CD4-positive, alpha-beta memory T cell (primary cell): ENCODE measurements around the gene MERTK. TPM values are rescaled to one million over a fixed set of nuclear protein-coding genes. Genes with fewer than 3 reads are reported as not detected.

ENCODE experiments used
- CTCF ChIA-PET: fragments of 350-600 bp; sonication (Branson Sonifier 250); formaldehyde crosslinking; loops from one replicate; lab custom pipeline; 2021; ENCODE audit warnings: inconsistent platforms; ENCODE audit not compliant: partially characterized antibody; lab: Charles Lee
- POLR2A ChIA-PET: fragments of 350-600 bp; sonication (Branson Sonifier 250); formaldehyde crosslinking; loops from one replicate; lab custom pipeline; 2021; ENCODE audit not compliant: partially characterized antibody; lab: Charles Lee
- DNase-seq, 5 donors: peaks; one replicate each; pipeline versions ENCODE4 v3.0.0 to v3.0.0-alpha.2; 2020 to 2022; ENCODE audit warnings: mixed read lengths in 1 of 5
- H3K27ac ChIP-seq: one replicate; pipeline ENCODE4 v1.7.0; 2013; ENCODE audit warnings: low read depth, low read length
- H3K27me3 ChIP-seq: 2 replicates; pipeline ENCODE4 v1.7.0; 2013; ENCODE audit warnings: mild to moderate bottlenecking, low read length, moderate library complexity; ENCODE audit not compliant: insufficient read depth
- H3K36me3 ChIP-seq: 2 replicates; pipeline ENCODE4 v1.7.0; 2013; ENCODE audit warnings: mild to moderate bottlenecking, low read length, moderate library complexity; ENCODE audit not compliant: insufficient read depth
- H3K4me1 ChIP-seq: 2 replicates; pipeline ENCODE4 v1.7.0; 2013; ENCODE audit warnings: mild to moderate bottlenecking, low read length, moderate library complexity; ENCODE audit not compliant: insufficient read depth
- H3K4me3 ChIP-seq, 2 donors: one replicate each; pipeline ENCODE4 v1.7.0; 2013; ENCODE audit warnings: low read length in 2 of 2, mild to moderate bottlenecking in 1 of 2
- H3K9me3 ChIP-seq, 2 donors: one replicate each; pipeline ENCODE4 v1.7.0; 2013; ENCODE audit warnings: low read length in 2 of 2, control low read depth in 1 of 2; ENCODE audit not compliant: control insufficient read depth in 1 of 2
- H3K27ac Mint-ChIP-seq, 7 donors: one replicate each; pipeline ENCODE4 v1.8.0; 2020 to 2021; ENCODE audit warnings: mixed read lengths in 7 of 7, mild to moderate bottlenecking in 6 of 7, inconsistent platforms in 3 of 7, moderate library complexity in 3 of 7
- H3K27me3 Mint-ChIP-seq, 2 donors: one replicate each; pipeline ENCODE4 v1.8.0; 2020 to 2021; ENCODE audit warnings: mixed read lengths in 2 of 2
- H3K36me3 Mint-ChIP-seq, 2 donors: one replicate each; pipeline ENCODE4 v1.8.0; 2020 to 2021; ENCODE audit warnings: mixed read lengths in 2 of 2, inconsistent platforms in 1 of 2, mild to moderate bottlenecking in 1 of 2
- H3K4me1 Mint-ChIP-seq, 4 donors: one replicate each; pipeline ENCODE4 v1.8.0; 2020 to 2021; ENCODE audit warnings: mixed read lengths in 4 of 4, mild to moderate bottlenecking in 1 of 4
- H3K4me3 Mint-ChIP-seq, 8 donors: one replicate each; pipeline ENCODE4 v1.8.0; 2020 to 2021; ENCODE audit warnings: mixed read lengths in 8 of 8, mild to moderate bottlenecking in 7 of 8, moderate library complexity in 6 of 8, inconsistent platforms in 3 of 8
- H3K9me3 Mint-ChIP-seq, 8 donors: one replicate each; pipeline ENCODE4 v1.8.0; 2020 to 2021; ENCODE audit warnings: mixed read lengths in 8 of 8, mild to moderate bottlenecking in 5 of 8, inconsistent platforms in 3 of 8, moderate library complexity in 1 of 8
- intact Hi-C: fragments of 100-400 bp; cut with micrococcal nuclease; formaldehyde crosslinking; loops from one replicate; pipeline ENCODE4 v1.15.1; 2023
- polyA plus RNA-seq, 2 donors: library from polyadenylated mRNA; unstranded; fragments of 300-500 nt; fragmentation: Illumina TruSeq; gene quantifications; one replicate each; pipeline ENCODE4 v1.2.3, GENCODE V29; 2021
- total RNA-seq, 2 experiments: library from RNA; stranded (reverse); gene quantifications; one replicate each; pipeline ENCODE4 v1.2.3, GENCODE V29; 2021

Gene MERTK
- total and polyA plus RNA-seq, 4 experiments from 2014 or later = 0.09 to 0.67 (median 0.45) TPM

DNA sequence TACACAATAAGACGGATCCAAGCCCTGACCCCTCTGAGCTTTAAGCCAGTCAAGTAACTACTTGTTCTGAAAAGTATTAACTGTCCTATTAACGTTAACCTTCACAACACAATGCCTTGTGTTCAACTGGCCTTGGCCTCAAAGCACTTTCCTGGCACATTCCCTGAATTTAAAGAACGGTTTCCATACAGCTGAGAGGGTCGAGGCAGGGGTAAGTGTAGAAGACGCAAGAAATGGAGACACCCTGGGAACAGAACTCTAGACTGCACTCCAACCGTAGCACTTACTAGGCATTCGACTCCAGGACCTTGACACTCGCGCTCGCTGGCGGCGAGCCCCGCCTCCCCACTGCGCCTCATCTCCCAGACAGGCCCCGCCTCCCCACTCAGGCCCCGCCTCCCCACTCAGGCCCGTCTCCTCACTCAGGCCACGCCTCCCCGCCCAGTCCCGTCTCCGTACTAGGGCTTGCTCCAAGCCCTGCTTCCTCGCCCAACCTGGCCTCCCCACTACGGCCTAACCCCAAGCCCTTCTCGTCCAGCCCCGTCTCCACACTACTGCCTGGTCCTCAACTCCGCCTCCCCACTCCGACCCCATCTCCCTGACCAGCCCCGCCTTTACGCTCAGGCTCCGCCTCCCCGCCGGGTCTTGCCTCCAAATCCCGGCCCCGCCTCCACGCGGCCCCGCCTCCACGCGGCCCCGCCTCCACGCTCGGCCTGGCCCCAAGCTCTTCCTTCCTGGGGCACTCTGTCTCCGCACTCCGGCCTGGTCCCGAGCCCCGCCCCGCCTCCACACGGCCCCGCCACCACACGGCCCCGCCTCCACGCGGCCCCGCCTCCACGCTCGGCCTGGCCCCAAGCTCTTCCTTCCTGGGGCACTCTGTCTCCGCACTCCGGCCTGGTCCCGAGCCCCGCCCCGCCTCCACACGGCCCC is 155.8 kb downstream of the MERTK start:
- H3K27ac Mint-ChIP-seq = peak overlapping the region; percentile 80 to 100 (median 99)

DNA sequence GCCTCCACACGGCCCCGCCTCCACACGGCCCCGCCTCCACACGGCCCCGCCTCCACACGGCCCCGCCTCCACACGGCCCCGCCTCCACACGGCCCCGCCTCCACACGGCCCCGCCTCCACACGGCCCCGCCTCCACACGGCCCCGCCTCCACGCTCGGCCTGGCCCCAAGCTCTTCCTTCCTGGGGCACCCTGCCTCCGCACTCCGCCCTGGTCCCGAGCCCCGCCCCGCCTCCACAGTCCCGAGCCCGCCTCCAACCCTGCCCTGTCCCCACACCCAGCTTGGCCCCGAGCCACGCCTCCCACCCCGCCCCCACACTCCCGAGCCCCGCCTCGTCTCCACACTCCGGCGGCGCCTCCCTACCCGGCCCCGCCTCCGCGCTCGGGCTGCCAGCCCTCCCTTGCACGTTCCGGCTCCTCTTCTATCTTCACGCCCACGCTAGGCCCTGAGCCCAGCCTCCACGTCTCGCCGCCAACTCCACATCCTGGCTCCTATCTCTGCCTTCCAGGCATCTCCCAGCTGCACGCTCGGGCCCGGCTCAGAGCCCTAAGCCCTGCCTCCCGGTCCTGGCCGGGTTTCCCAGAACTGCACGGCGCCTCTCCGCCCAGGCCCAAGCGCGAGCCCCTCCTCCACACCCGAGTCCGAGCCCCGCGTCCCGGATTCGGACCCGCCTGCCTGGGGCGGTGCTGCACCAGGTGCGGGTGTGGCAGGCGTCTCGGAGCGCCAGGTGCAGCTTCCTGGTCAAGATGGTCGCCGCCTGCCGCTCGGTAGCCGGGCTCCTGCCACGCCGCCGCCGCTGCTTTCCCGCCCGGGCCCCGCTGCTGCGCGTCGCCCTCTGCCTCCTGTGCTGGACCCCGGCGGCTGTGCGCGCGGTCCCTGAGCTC is 156.7 kb downstream of the MERTK start, which contains the start of gene TMEM87B:
Gene TMEM87B (plus strand): TSS at position 423 of the 883 bp plus-strand sequence. CDS start 323 bp downstream, at position 746.
- Mint-ChIP-seq H3K4me3 (peak within 1 kb of the TSS; percentile 94 to 99 (median 96)), H3K36me3 (peaks cover 13 to 22% of the 10 kb centered on the region in 2 donors), H3K27ac (peak within 1 kb of the TSS; percentile 80 to 100 (median 99)), H3K9me3 (no peaks in the 10 kb centered on the region), H3K4me1 (peaks cover 36 to 51% (median 43%) of the 10 kb centered on the region in 4 donors), H3K27me3 (no peaks in the 10 kb centered on the region)
- H3K27me3 ChIP-seq = no peaks in the 10 kb centered on the region
- H3K27ac ChIP-seq = peak within 1 kb of the TSS; percentile 82
- peak within 1 kb of the TSS; percentile 61 to 87 for H3K4me3 ChIP-seq
- no peaks in the 10 kb centered on the region for H3K36me3 ChIP-seq
- peaks cover 35% of the 10 kb centered on the region for H3K4me1 ChIP-seq
- intact Hi-C loops = loop anchor here (1.0 to 10.0 kb wide), 10 partner anchors 134 to 1836 kb away; partner anchors contain the start of genes ACTR3, ANAPC1, BCL2L11 and BUB1
- peak; percentile 92 to 99 (median 96) for DNase-seq
- CTCF ChIA-PET = interaction anchor here (0.6 to 6.0 kb wide), 5 partner anchors 8 to 379 kb away, joined by 3 to 37 read pairs (median 3); no protein-coding TSS in a partner anchor
- POLR2A ChIA-PET = interaction anchor here (0.6 to 2.0 kb wide), 17 partner anchors 9 to 1377 kb away, joined by 3 to 12 read pairs (median 6); partner anchors contain the start of genes ANAPC1, BCL2L11, BUB1 and CHCHD5
- H3K9me3 ChIP-seq = no peaks in the 10 kb centered on the region

More for the DNA sequence above, 155.8 kb downstream of the MERTK start:
- Mint-ChIP-seq H3K27me3 (no peaks in the 10 kb centered on the region), H3K4me3 (peak overlapping the region; percentile 94 to 99 (median 95)), H3K36me3 (peaks cover 7 to 16% of the 10 kb centered on the region in 2 donors), H3K9me3 (no peaks in the 10 kb centered on the region), H3K4me1 (peaks cover 31 to 49% (median 39%) of the 10 kb centered on the region in 4 donors)
- Histone ChIP-seq H3K4me1 (peaks cover 35% of the 10 kb centered on the region), H3K36me3 (no peaks in the 10 kb centered on the region), H3K4me3 (peak overlapping the region; percentile 10 to 71), H3K27ac (peak overlapping the region; percentile 72), H3K9me3 (no peaks in the 10 kb centered on the region), H3K27me3 (no peaks in the 10 kb centered on the region)
- ChIA-PET POLR2A (interaction anchor here (0.6 to 2.0 kb wide), 13 partner anchors 10 to 1376 kb away, joined by 3 to 12 read pairs (median 6); partner anchors contain the start of genes ANAPC1, BCL2L11, BUB1 and CHCHD5), CTCF (interaction anchor here (0.6 to 6.0 kb wide), 6 partner anchors 8 to 380 kb away, joined by 3 to 37 read pairs (median 4); no protein-coding TSS in a partner anchor)
- intact Hi-C loops = loop anchor here (2.0 to 10.0 kb wide), 7 partner anchors 135 to 1837 kb away; partner anchors contain the start of genes ACTR3, ANAPC1, BCL2L11 and BUB1
- DNase-seq = peak; percentile 97 to 99 (median 98)

DNA sequence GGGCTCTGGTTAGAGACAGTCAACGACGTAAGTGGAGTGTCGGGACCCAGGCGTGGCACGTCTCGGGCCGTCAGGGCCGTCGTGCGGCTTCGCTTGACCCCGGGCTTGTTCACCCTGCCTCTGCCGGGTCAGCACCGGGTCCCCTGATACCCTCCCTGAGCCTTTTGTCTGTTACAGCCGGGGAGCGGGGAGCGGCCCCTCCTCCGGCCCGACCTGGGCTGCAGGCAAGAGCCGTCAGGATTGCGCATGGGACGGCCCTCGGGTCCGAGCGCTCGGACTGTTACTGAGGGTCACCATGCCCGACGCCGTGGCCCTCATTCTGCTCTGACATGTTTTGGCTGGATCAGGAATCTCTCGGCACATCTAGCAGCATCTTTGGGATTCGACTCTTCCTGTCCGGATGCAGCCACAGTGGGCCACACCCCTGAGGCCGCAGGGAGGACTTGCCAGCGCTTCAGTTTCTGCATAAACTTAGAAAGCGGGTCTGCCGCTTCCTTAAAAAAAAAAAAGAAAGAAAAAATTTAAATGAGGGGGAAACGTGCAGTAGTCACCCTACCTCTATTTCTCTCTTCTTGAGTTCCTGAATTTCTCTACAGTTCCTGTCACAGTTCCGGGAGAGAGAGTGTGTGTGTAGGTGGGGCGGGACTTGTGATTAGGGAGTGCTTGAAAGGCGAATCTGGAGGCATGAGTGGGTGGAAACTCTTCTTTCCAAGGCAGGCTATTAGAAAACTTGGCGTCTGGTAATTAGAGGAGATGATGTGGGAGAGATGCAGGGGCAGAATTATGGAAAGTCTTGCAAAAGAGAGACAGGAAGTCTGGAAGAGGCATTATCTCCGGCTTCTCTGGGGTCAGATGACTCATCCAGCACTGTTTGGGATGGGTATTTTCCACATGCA is 157.6 kb downstream of the MERTK start:
- Mint-ChIP-seq H3K4me1 (peaks cover 36 to 51% (median 43%) of the 10 kb centered on the region in 4 donors), H3K27ac (peak overlapping the region; percentile 80 to 93 (median 88)), H3K27me3 (no peaks in the 10 kb centered on the region), H3K4me3 (peak overlapping the region; percentile 81 to 96 (median 88)), H3K9me3 (no peaks in the 10 kb centered on the region), H3K36me3 (peaks cover 13 to 24% of the 10 kb centered on the region in 2 donors)
- Histone ChIP-seq H3K4me3 (peak overlapping the region; percentile 61 to 87), H3K9me3 (no peaks in the 10 kb centered on the region), H3K27ac (peak overlapping the region; percentile 82), H3K36me3 (peaks cover 1% of the 10 kb centered on the region), H3K4me1 (peaks cover 35% of the 10 kb centered on the region), H3K27me3 (no peaks in the 10 kb centered on the region)
- DNase-seq = peak; percentile 10 to 71 (median 27)
- ChIA-PET CTCF (interaction anchor here (1.7 kb wide), 1 partner anchor 8 kb away, joined by 7 read pairs; no protein-coding TSS in a partner anchor), POLR2A (interaction anchor here (0.6 to 2.0 kb wide), 13 partner anchors 8 to 935 kb away, joined by 3 to 12 read pairs (median 6); partner anchors contain the start of genes ANAPC1, BCL2L11, CHCHD5 and ZC3H8)
- intact Hi-C loops = loop anchor here (1.0 to 10.0 kb wide), 9 partner anchors 133 to 1835 kb away; partner anchors contain the start of genes ACTR3, ANAPC1, BUB1 and CHCHD5

DNA sequence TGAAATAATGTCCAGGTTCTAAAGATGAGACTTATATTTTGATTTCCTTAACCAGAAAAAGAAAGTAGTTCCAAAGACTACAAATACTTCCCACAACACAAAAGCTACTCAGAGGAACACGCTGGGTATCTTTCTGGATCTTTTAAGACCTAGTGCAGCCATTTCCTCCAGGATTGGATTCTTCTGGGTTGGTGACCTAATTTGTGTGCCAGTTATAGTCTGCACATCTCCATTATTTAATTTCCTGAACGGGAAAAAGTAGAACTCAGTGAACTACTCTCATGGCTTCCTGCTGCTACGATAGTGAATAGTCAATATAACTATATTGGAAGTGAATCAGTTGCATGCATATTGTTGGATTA is 158.2 kb downstream of the MERTK start:
- no peak for DNase-seq
- intact Hi-C loops = loop anchor here (10.0 kb wide), 2 partner anchors 1382 to 1548 kb away; partner anchors contain the start of gene BUB1
- ChIA-PET POLR2A (no interaction called here), CTCF (no interaction called here)
- Mint-ChIP-seq H3K9me3 (no peaks in the 10 kb centered on the region), H3K27ac (peak overlapping the region in 6 of 7 donors; percentile 80 to 93 (median 90)), H3K4me3 (peak overlapping the region; percentile 81 to 96 (median 88)), H3K4me1 (peaks cover 38 to 55% (median 46%) of the 10 kb centered on the region in 4 donors), H3K36me3 (peaks cover 18 to 30% of the 10 kb centered on the region in 2 donors), H3K27me3 (no peaks in the 10 kb centered on the region)
- Histone ChIP-seq H3K4me1 (peaks cover 35% of the 10 kb centered on the region), H3K27ac (no peak overlapping the region), H3K27me3 (no peaks in the 10 kb centered on the region), H3K36me3 (peaks cover 7% of the 10 kb centered on the region), H3K4me3 (peak overlapping the region in 1 of 2 donors; percentile 87), H3K9me3 (no peaks in the 10 kb centered on the region)

DNA sequence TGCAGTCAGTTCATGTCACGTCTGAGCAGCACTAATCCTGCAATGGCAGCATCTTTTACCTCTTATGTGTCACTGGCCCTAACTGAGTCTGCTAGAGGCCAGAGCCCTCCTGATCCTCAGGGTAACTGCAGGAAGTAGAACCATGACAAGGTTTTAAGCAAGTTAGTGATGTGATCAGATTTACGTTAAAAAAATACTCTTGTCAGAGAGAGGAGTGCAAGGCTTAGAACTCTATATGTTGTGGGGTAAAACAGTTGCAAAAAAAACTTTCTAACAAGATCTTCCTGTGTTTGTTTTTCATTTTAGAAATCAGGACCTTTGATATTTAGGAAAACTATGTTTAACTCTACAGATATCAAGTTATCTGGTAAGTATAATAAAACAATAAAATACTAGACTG is 161.3 kb downstream of the MERTK start:
- peaks cover 41 to 57% of the 10 kb centered on the region in 2 donors for H3K36me3 Mint-ChIP-seq
- no peaks in the 10 kb centered on the region for H3K9me3 Mint-ChIP-seq
- CTCF ChIA-PET = no interaction called here
- no peak overlapping the region for H3K27ac ChIP-seq
- H3K4me3 Mint-ChIP-seq = peak overlapping the region in 1 of 8 donors; percentile 15
- POLR2A ChIA-PET = no interaction called here
- peaks cover 14% of the 10 kb centered on the region for H3K36me3 ChIP-seq
- intact Hi-C loops = loop anchor here (10.0 kb wide), 2 partner anchors 1385 to 1545 kb away; partner anchors contain the start of gene BUB1
- H3K27me3 Mint-ChIP-seq = no peaks in the 10 kb centered on the region
- no peaks in the 10 kb centered on the region for H3K27me3 ChIP-seq
- no peak overlapping the region for H3K27ac Mint-ChIP-seq
- no peak for DNase-seq
- H3K4me1 ChIP-seq = peaks cover 27% of the 10 kb centered on the region
- peaks cover 46 to 68% (median 60%) of the 10 kb centered on the region in 4 donors for H3K4me1 Mint-ChIP-seq
- no peaks in the 10 kb centered on the region for H3K9me3 ChIP-seq
- H3K4me3 ChIP-seq = no peak overlapping the region
